Endothelial cell of umbilical vein (primary cell): Measurements from ENCODE around the gene PRKD2. TPM values are rescaled to one million over a fixed set of nuclear protein-coding genes. Genes with fewer than 3 reads are reported as not detected.

Experiments used
- BruUV-seq: library from RNA; stranded (reverse); fragments of 400-500 nt; replicated peaks from 2 replicates; lab custom pipeline; 2021; lab: Mats Ljungman, UMichigan
- CTCF ChIA-PET: fragments of 300-600, 350-600 bp; sonication (Branson Sonifier 250); formaldehyde crosslinking; loops from one replicate; lab custom pipeline; 2021; ENCODE audit warnings: antibody characterized with exemption, inconsistent platforms; lab: Charles Lee
- POLR2A ChIA-PET: fragments of 300-600, 350-600 bp; sonication (Branson Sonifier 250); formaldehyde crosslinking; loops from one replicate; lab custom pipeline; 2021; ENCODE audit warnings: antibody characterized with exemption, inconsistent platforms; lab: Charles Lee
- DNase-seq: peaks from one replicate; pipeline ENCODE4 v3.0.0-alpha.2; 2011; ENCODE audit warnings: low read depth, low spot score
- FAIRE-seq: peaks from 2 replicates; lab custom pipeline; 2011; peaks lifted over from hg19 to GRCh38; lab: Jason Lieb, UNC
- H2AFZ ChIP-seq: 2 replicates; pipeline ENCODE4 v1.6.0; 2012; ENCODE audit warnings: low read depth, low read length, control low read depth, inconsistent platforms
- H3K27ac ChIP-seq: 2 replicates; pipeline ENCODE4 v1.5.1; 2011; ENCODE audit warnings: low read depth, mild to moderate bottlenecking, control low read depth, low read length, moderate library complexity; ENCODE audit not compliant: insufficient read depth
- H3K27me3 ChIP-seq, 2 experiments: 2 replicates each; pipeline versions ENCODE4 v1.6.0 to v1.6.1; 2011; ENCODE audit warnings: low read length in 2 of 2, mixed read lengths in 1 of 2; ENCODE audit not compliant: control insufficient read depth in 2 of 2, insufficient read depth in 2 of 2
- H3K36me3 ChIP-seq, 2 experiments: 2 replicates in 1 of 2; 3 replicates in 1 of 2; pipeline ENCODE4 v1.5.1; 2011; ENCODE audit warnings: low read length in 2 of 2, mild to moderate bottlenecking in 1 of 2, moderate library complexity in 1 of 2; ENCODE audit not compliant: control insufficient read depth in 2 of 2, insufficient read depth in 2 of 2; ENCODE audit errors: extremely low read depth in 1 of 2
- H3K4me1 ChIP-seq: 3 replicates; pipeline ENCODE4 v1.5.1; 2011; ENCODE audit warnings: mild to moderate bottlenecking, low read length; ENCODE audit not compliant: control insufficient read depth, insufficient read depth; ENCODE audit errors: extremely low read depth
- H3K4me2 ChIP-seq: 2 replicates; pipeline ENCODE4 v1.6.1; 2011; ENCODE audit warnings: low read length, control low read depth, mixed read lengths; ENCODE audit not compliant: insufficient read depth
- H3K4me3 ChIP-seq, 3 experiments: fragments of 200-600 bp in 1 of 3; sonication (generic), shearing (Covaris generic) in 1 of 3; replicated peaks in 1 of 3; 2 replicates each; pipeline ENCODE4 v1.5.1; 2011 to 2016; ENCODE audit warnings: control low read depth in 3 of 3, low read length in 3 of 3, mild to moderate bottlenecking in 2 of 3, inconsistent platforms in 1 of 3, low read depth in 1 of 3, moderate library complexity in 1 of 3; ENCODE audit not compliant: insufficient read depth in 1 of 3
- H3K79me2 ChIP-seq: 2 replicates; pipeline ENCODE4 v1.6.0; 2012; ENCODE audit warnings: low read length, inconsistent platforms; ENCODE audit not compliant: control insufficient read depth, insufficient read depth
- H3K9ac ChIP-seq: replicated peaks from 2 replicates; pipeline ENCODE3; 2011; ENCODE audit warnings: low read length, control low read depth; ENCODE audit not compliant: insufficient read depth; ENCODE audit errors: extremely low read depth
- H3K9me1 ChIP-seq: replicated peaks from 3 replicates; pipeline ENCODE4 v1.6.0; 2011; ENCODE audit warnings: mild to moderate bottlenecking, low read length; ENCODE audit not compliant: control insufficient read depth, insufficient read depth; ENCODE audit errors: extremely low read depth
- H3K9me3 ChIP-seq: replicated peaks from 2 replicates; pipeline ENCODE4 v1.5.1; 2012; ENCODE audit warnings: low read length, inconsistent platforms; ENCODE audit not compliant: control insufficient read depth, insufficient read depth
- H4K20me1 ChIP-seq: replicated peaks from 2 replicates; pipeline ENCODE3; 2011; ENCODE audit warnings: mild to moderate bottlenecking, low read length; ENCODE audit not compliant: control insufficient read depth, insufficient read depth; ENCODE audit errors: extremely low read depth
- CTCF ChIP-seq, 2 donors: IDR thresholded peaks; 1 replicate in 1 of 2; 2 replicates in 1 of 2; pipeline ENCODE4 v1.5.1; 2011; ENCODE audit warnings: low read length in 2 of 2, mild to moderate bottlenecking in 2 of 2, moderate library complexity in 2 of 2, control low read depth in 1 of 2, inconsistent platforms in 1 of 2, low read depth in 1 of 2; ENCODE audit not compliant: insufficient read depth in 1 of 2; ENCODE audit errors: extremely low read depth in 1 of 2
- EZH2 ChIP-seq: IDR thresholded peaks from 2 replicates; pipeline ENCODE4 v1.6.1; 2012; ENCODE audit warnings: borderline replicate concordance, low read depth, mild to moderate bottlenecking, moderate library complexity, low read length, inconsistent platforms; ENCODE audit not compliant: severe bottlenecking
- FOS ChIP-seq: IDR thresholded peaks from 2 replicates; pipeline ENCODE4 v1.6.1; 2011; ENCODE audit warnings: mild to moderate bottlenecking, low read length, moderate library complexity, borderline replicate concordance; ENCODE audit not compliant: insufficient read depth
- GATA2 ChIP-seq: IDR thresholded peaks from 2 replicates; pipeline ENCODE4 v1.7.0; 2011; ENCODE audit warnings: low read depth, mild to moderate bottlenecking, moderate library complexity, mixed read lengths, low read length; ENCODE audit not compliant: insufficient read length, insufficient read depth
- JUN ChIP-seq: IDR thresholded peaks from 2 replicates; pipeline ENCODE4 v1.6.1; 2011; ENCODE audit warnings: borderline replicate concordance, low read depth; ENCODE audit not compliant: insufficient read length, insufficient read depth
- MAX ChIP-seq: IDR thresholded peaks from 2 replicates; pipeline ENCODE4 v1.6.1; 2011; ENCODE audit not compliant: insufficient read depth, insufficient read length
- MYC ChIP-seq: IDR thresholded peaks from one replicate; pipeline ENCODE4 v1.6.1; 2011; ENCODE audit warnings: mild to moderate bottlenecking, low read depth, low read length
- POLR2A ChIP-seq: IDR thresholded peaks from 2 replicates; pipeline ENCODE4 v1.6.1; 2012; ENCODE audit warnings: low read depth, mild to moderate bottlenecking, control low read depth, low read length
- POLR2AphosphoS5 ChIP-seq: IDR thresholded peaks from 2 replicates; pipeline ENCODE4 v1.6.1; 2012; ENCODE audit warnings: low read depth, mild to moderate bottlenecking, control low read depth, low read length, moderate library complexity; ENCODE audit not compliant: insufficient read depth
- dilution Hi-C: fragments of 300-500 bp; cut with MboI; formaldehyde crosslinking; loops from one replicate; pipeline ENCODE4 v1.15.0; 2019; ENCODE audit warnings: low sequenced_read_pairs; ENCODE audit not compliant: extremely low pct_ligation_motif_present
- intact Hi-C: fragments of 100-400 bp; cut with micrococcal nuclease; formaldehyde crosslinking; loops from one replicate; pipeline ENCODE4 v1.10.0; 2022
- polyA plus RNA-seq, 4 experiments: library from polyadenylated mRNA; depleted of rRNA in 3 of 4; stranded (reverse) in 3 of 4; unstranded in 1 of 4; fragments of >200 nt; gene quantifications; 2 replicates each; pipeline versions ENCODE4 v1.2.1 to v1.2.3, GENCODE V29; 2011 to 2012; ENCODE audit warnings: missing spikeins in 1 of 4
- total RNA-seq: library from RNA; stranded (reverse); gene quantifications from 2 replicates; pipeline ENCODE4 v1.2.3, GENCODE V29; 2021

Gene PRKD2
- total and polyA plus RNA-seq, 2 donors (not counting 3 experiments of a cell fraction or from before 2014, with no cell fraction given), result 40.4 to 94.9 TPM

GRCh38 chr19:46648060-46648960, 68.6 kb downstream of the PRKD2 start:
- ChIA-PET POLR2A (no interaction called here), CTCF (interaction anchor here (0.8 kb wide), 1 partner anchor 13 kb away, joined by 4 read pairs; the partner anchor contains the start of gene DACT3)
- no peaks in the 10 kb centered on the region for H4K20me1 ChIP-seq
- no peaks in the 10 kb centered on the region for H3K9me3 ChIP-seq
- dilution Hi-C loops (no loop called here), intact Hi-C loops (no loop called here)
- H3K9ac ChIP-seq, result no peak overlapping the region
- H3K27ac ChIP-seq, result no peak overlapping the region
- no peak overlapping the region for H3K4me3 ChIP-seq
- FAIRE-seq (no peak), DNase-seq (no peak)
- BruUV-seq, result no TSS peak
- H3K9me1 ChIP-seq, result no peaks in the 10 kb centered on the region
- H3K4me2 ChIP-seq, result no peak overlapping the region
- H3K4me1 ChIP-seq, result no peaks in the 10 kb centered on the region
- no peaks in the 10 kb centered on the region for H3K36me3 ChIP-seq
- no peak overlapping the region for H2AFZ ChIP-seq
- TF ChIP-seq POLR2AphosphoS5 (no peak), EZH2 (no peak), JUN (no peak), CTCF (IDR thresholded peaks at IDR 0.05; ENCODE audit: extremely low read depth in 1 of 2, insufficient read depth in 1 of 2, low read depth in 1 of 2, low read length in 2 of 2) (no peak), FOS (no peak), POLR2A (no peak), MYC (no peak), MAX (no peak), GATA2 (no peak)
- H3K79me2 ChIP-seq, result no peaks in the 10 kb centered on the region
- H3K27me3 ChIP-seq, result peaks cover 26 to 40% of the 10 kb centered on the region in 2 experiments
